ENCODE data around the gene SMAD4.

SMAD4 gene

DNA sequence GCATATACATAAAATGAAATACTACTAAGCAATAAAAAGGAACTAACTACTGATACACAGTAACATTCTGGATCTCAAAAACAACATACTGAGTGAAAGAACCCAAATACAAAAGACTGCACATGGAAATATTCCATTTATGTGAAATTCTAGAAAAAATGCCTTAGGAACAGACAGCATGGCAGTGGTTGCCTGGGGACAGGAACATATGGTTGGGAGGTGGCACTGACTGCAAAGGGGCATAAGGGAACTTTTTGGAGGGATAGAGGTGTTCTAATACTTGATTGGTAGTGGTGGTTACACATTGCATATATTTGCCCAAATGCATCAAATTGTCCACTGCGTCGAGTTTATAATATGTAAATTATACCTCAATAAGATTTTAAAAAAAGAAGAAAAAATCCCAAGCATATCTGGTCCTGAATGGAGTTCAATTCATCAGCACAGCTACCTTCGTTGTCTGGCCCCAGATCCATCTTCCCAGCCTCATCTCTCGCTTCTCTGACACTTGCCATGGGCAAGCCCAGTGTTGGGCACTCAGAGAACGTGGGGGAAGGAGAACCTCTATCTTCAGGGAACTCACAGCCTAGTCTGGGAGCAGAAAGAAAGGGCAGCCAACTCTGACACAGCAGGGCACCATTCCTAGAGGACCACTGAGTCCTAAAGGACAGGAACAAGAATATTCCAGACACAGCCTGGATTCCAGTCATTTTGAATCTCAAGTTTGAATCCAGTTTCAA lies 8.6 kb upstream of the SMAD4 start:
- no peak for DNase-seq (ENCODE audit: low spot score)

DNA sequence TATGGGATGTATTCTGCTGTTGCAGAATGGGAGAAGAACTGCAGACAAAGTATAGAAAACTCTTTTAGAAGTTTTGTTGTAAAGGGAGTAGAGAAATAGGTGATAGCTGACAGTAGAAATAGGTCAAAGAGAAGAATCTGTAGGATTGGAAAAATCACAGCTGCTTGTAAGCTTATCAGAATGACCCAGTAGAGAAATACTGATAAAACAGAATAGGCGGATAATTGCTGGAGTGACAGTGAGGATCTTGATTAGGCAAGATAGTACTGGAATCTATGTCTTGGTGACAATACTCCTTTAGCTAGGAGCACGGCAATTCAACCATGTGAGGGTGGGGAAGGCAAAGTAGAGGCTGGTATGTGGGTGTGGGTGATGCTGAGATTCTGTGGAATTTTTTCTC lies 4.5 kb upstream of the SMAD4 start:
- no peak for DNase-seq (ENCODE audit: low spot score)

DNA sequence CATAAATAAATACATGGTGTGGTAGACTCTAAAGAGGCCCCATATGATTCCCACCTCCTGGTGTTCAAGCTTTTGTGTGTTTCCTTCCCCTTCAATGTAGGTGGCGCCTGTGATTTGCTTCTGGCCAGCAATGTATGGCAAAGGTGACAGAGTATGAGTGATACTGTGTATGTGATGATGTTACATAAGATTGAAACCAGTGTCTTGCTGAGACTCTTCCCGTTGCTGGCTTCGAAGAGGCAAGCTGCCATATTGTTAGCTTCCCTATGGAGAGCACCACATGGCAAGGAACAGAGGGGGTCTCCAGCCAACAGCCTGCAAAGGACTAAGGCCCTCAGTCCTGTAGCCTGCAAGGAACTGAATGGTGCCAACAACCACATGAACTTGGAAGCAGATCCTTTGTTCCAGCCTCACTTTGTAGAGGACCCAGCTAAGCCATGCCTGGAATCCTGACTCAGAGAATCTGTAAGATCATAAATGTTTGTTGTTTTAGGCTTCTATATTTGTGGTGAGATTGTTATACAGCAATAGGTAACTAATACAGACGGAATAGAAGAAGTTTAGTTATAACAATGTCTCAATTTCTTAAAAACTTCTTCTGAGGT lies 1.7 kb upstream of the SMAD4 start:
- no peak for DNase-seq (ENCODE audit: low spot score)

DNA sequence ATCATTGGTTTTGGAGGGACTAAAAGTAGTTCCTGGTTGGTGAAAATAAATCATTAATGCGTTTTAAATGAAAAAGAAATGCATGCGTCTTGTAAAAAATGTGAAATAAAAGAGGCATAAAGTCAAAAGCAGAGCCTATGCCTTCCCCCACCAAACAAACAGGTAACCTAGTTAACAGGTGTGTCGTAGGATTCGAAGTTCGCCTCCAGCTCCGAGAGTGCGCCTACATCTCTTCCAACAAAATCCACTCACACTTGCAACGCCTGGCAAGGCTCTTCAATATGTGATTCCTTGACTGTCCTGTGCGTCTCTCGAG lies 677 bp upstream of the SMAD4 start:
- DNase-seq (ENCODE audit: low spot score) = no peak

DNA sequence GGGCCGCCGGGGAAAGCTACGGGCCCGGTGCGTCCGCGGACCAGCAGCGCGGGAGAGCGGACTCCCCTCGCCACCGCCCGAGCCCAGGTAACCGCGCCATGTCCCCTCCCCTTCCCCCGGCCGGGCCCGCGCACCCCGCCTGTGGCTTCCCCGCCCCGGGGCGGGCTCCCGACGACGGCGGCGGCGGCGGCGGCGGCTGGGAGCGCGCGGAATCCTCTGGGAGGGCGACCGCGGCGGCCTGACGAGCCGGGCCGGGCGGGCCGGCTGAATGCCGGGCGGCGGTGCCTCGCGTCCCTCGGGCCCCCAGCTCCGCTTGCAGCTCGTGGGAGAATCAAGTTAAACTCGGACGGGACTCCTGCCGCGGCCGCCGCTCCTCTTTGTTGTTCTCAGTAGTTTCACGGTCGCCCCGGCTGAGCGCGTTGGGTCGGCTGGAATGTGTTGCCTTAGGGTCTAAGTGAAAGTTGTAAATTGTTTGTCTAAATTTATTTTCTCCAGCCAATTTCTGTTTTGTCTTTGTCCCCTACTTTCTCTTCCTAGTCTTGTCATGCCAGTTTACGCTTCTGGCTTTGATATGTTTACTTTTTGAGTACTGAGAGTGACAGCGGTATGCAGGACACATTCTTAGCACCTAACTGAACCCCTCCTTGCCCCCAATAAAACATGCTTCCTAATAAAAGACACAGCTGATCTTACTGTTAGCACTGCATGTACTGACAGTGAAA lies 685 bp downstream of the SMAD4 start:
- peak; percentile 32 for DNase-seq (ENCODE audit: low spot score)

DNA sequence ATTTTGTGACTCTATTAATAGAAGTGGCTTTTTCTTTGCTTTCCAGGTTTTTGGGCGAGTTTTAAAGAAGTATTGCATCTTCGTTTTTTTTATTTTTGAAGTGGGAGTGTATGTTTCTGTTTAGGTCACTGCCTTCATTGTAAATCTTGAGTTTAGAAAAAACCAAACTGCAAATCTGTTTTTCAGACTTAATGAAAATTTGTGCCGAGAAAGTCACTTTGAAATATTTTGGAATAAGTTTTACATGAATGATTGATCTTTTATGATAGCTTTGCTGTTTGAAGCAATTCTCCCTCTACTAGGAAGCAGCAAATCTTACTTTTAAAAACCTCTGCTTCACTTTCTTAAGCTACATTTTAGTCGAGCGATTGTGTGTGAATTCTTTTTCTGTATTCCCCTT lies 2.2 kb downstream of the SMAD4 start:
- no peak for DNase-seq (ENCODE audit: low spot score)

DNA sequence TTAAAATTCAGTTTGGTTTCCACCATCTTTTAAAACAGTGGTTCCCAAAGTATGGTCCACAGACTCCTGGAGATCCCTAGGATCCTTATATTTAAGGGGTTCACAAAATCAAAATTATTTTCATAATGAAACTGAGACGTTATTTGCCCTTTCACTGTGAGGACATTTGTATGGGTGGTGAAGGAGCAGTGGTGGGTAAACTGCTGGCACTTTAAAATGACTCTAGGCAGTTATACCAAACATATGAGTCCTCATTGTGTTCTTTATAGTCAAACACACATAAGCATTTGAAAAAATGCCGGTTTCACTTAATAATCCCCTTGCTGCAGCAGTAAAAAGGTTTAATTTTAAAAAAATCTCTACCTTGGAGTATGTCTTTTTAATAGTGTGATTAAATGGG lies 7.2 kb downstream of the SMAD4 start:
- DNase-seq (ENCODE audit: low spot score) = no peak

DNA sequence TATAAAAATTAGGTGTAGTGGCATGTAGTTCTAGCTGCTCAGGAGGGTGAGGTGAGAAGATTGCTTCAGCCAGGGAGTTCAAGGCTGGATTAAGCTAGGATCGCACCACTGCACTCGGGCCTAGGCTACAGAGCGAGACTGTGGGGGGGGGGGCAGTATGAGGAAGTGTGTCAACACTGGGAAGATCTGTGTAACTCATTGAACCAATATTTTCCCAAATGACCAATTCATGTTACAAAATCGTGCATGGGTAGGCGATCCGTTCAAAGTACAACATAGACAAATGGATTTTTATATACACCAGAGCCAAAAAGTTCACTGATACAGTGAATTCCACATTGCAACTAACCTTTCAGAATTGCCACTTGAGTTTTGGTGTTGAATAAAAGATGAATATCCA lies 8.1 kb downstream of the SMAD4 start:
- DNase-seq (ENCODE audit: low spot score) = no peak

DNA sequence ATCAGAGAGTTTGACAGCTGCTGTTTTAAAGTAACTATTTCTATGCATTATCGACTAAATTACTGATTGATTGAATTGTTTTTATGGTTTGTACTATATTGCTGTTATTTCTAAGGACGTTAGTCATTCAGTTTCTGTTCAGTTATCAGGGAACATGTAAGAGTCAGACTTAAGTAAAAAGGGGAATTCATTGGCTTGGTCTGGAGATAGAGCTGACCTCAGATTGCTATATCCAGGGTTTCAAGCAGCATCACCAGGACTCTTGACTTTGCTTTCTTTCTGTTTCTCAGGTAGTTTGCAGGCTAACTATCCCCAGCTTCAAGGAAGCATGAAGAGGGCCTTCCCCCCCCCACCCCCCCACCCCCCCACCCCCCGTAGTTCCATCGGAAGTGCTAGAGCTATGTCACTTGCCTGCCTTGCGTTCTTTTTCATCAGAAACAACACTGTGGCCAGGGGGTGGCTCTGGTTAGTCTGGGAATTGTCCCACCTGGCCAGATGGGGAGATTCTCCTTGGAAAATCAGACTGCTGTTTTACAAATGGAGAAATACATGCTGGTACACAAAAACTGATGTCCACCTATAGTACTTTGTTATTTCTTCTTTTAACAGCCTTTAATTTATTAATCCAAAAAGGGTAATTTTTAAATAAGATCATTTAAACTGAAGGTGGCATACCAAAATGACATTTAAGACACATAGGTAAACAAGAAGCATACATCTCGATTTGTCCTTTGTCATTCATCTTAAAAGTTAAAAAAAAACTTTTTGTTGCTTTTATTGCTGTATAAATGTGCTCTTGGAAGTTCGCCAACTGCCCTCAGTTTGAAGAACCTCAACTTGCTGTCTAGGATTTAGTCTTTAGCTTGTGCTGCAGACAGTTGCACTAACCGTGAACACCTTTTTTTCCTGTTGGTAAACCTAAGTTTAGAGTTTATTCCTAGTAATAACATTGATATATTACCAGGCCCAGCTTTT lies 9.4 kb downstream of the SMAD4 start:
- DNase-seq (ENCODE audit: low spot score) = no peak

DNA sequence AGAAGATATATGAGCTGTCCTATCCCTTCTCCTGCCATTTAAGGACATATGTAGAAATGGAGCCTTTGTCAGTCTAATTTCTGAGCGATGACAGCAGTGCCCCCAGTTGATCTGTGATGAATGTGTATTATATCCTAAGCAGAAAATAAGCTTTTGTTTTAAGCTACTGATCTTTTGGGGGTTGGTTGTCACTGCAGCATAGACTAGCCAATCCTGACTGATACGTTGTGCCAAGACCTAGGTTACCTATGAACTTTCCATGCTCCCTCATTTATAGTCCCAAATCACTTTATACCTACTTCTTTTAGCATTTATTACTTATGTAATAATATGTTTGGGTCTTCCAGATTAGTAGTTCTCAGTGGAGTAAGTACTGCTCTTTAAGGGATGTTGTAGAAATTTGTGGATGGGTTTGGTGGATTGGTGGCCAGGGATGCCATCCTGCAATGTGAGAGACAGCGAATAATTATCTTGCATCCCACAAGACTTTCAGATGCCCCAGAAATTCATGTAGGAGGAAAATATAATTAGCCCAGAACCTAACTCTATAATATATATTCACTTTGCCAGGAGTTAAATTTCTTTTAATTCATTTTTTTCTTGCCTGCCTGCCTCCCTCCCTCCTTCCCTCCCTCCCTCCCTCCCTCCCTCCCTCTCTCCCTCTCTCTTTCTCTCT lies 11.8 kb downstream of the SMAD4 start:
- no peak for DNase-seq (ENCODE audit: low spot score)

DNA sequence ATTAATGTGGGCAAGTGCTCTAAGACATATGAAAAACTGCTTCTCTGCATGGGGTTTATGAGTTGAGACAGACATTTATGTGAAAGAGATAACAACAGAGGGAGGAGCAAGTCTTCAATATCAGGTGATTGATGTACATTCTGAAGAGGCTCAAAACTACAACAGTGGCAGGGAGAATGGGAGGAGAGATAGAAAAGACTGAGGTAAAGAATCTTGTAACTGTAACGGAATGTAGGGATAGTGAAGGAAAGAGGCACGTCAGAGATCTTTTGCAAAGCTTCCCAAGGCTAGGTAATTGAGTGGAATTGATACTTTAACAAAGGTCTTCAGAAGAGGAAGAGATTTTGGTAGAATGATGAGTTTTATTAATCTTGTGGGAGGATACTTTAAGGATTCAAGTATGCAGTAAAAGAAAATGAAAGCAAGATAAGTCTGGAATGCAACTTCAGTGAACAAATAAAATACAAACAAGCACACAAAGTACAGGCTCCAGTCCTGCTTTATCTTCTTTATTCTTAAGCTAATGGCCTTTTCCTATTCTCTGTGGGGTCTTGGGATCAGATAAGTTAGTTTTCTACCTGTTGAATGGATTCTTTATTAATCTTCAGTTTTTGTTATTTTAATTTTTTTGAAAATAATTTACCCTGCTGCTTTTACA lies 15.0 kb downstream of the SMAD4 start:
- DNase-seq (ENCODE audit: low spot score) = no peak

DNA sequence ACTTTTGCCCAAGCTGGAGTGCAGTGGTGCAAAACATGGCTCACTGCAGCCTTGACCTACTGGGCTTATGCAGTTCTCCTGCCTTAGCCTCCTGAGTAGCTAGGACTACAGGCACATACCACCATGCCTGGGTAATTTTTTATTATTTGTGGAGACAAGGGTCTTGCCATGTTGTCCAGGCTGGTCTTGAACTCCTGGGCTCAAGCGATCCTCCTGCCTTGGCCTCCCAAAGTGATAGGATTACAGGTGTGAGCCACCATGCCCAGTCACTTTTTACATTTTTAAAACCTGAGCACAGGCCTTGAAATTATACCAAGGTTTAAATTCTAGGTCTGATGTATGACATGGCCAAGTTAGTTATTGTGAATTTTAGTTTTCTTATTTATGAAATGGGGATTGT lies 18.2 kb downstream of the SMAD4 start:
- no peak for DNase-seq (ENCODE audit: low spot score)

DNA sequence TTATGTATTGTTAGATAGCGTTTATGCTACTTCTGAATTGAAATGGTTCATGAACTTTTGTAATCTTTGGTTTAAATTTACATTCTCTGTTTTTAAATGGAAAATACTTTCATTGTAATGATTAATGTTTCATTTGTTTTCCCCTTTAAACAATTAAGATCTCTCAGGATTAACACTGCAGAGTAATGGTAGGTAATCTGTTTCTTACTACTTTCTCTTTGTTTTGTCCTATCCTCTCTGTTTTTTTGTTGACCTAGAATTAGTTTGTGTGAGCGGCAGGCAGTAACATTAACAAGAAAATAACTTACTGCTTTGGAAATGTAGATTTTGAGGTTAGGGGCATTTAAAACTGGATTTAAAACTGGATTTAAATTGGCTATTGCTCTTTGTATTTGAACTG lies 19.1 kb downstream of the SMAD4 start:
- no peak for DNase-seq (ENCODE audit: low spot score)

DNA sequence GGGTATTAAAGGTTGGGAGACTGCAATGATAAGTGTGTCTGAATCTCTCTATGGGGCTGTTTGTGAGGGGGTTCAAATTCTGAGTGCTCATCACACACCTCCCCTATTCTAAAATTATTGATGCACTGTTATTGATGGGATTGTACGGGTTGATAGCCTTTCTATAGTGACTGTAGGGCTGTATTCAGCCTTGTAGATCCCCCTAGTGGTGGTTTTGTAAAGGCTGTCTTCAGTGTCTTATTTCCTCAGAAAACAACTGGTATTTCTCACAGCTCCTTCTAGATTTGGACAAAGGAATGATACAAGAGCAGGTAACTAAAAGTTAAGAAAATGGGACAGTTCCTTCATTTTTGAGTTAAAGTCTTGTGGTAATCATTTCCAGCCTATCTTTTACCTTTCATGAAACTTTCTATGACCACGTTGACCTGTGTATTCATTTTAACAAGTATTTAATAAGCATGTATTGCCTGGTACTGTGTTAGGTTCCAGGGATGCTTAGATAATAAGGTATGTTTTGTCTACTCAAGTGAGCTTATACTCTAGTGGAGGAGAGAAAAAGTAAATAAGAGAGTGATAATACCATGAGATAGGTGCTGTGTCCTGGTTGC lies 21.2 kb downstream of the SMAD4 start:
- peak; percentile 62 for DNase-seq (ENCODE audit: low spot score)

DNA sequence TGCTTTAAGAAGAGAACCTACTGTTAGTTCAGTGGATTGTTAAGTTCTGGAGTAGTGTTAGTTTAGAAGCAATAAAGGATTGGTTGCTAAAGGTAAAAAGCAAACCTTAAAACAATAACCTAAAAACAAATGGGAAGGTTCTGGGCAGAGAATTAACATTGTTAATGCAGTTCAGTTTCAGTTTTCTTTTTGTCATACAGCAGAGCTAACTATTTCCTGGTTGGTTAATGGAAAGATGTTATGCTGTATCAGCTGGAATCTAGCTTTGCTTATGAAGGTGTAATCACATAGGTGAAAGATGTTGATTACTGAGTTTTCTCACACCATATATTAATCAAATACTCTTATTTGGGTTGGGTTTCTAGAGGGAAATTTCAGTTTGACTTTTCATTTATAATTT lies 23.8 kb downstream of the SMAD4 start:
- DNase-seq (ENCODE audit: low spot score) = no peak

DNA sequence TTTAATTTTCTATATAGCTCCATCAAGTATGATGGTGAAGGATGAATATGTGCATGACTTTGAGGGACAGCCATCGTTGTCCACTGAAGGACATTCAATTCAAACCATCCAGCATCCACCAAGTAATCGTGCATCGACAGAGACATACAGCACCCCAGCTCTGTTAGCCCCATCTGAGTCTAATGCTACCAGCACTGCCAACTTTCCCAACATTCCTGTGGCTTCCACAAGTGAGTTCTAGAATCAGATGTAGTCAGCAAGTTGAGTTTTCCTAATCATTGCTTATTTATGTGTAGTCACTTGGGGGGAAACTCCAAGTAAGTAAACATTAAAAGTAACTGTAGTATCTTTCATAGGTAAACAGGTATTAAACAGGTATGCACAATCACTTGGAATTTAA lies 24.8 kb downstream of the SMAD4 start:
- DNase-seq (ENCODE audit: low spot score) = no peak

DNA sequence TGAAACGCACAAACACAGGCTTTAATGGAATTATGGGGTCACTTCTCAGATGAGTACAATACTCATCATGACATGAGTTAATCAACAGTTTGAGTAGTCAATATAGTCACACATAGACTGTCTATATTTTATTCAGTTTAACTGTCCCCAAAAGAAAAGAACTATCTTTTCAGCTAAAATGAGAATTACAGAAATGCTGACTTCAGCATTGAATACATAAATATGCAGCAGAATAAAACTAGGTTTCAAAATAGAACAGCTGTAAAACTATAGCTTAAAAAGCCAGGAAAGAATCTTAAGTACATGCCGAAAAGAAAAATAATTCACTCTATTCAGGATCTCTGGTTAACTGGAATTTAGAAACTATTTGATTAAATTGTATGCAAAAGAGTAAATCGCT lies 30.0 kb downstream of the SMAD4 start:
- no peak for DNase-seq (ENCODE audit: low spot score)

DNA sequence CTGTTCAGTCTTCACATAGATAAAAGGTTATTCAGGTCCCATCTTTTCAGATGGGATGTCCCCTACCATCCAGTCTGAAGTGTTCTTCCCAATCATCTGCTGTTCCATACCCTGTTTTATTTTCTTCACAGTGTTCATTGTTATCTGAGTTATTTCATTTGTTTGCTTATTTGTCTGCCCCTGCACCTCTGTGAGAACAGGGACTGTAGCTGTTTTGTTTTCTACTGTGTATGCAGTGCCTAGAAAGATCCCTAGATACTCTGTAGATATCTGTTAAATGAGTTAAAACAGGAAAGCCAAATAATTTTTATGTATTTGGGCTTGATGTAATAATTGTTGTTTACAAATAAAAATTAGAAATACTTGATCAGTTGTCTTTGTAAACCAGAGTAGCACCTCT lies 34.2 kb downstream of the SMAD4 start:
- DNase-seq (ENCODE audit: low spot score) = no peak

DNA sequence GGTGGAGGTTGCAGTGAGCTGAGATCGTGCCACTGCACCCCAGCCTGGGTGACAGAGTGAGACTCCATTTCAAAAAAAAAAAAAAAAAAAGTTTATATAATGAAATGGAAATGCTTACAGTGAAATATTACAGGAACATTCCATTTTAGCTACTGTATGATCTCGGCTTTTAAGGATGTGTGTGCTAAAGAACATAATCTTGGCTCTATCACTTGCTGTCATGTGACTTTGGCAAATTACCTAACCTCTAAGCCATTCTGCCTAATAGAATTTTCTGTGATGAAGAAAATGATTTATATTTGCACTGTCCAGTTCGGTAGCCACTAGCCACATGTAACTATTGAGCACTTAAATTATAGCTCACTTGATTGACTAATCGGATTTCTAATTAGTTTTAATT lies 36.3 kb downstream of the SMAD4 start:
- DNase-seq (ENCODE audit: low spot score) = no peak

DNA sequence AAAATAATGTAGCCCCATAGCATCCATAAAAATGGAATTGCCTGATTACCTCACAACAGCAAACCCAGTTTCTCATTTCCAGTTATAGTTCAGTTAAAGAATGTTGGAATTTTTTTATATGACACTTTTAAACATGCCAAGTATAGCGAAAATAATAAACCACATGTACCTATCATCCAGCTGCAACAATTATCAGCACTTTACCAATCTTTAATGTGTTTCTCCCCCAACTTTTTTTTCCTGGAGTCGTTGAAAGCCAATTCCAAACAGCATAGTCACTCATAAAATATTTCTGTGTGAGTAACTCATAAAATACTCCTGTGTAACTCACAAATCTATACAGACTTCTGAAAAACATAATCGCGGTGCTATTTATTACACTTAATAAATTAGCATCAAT lies 38.1 kb downstream of the SMAD4 start:
- no peak for DNase-seq (ENCODE audit: low spot score)

DNA sequence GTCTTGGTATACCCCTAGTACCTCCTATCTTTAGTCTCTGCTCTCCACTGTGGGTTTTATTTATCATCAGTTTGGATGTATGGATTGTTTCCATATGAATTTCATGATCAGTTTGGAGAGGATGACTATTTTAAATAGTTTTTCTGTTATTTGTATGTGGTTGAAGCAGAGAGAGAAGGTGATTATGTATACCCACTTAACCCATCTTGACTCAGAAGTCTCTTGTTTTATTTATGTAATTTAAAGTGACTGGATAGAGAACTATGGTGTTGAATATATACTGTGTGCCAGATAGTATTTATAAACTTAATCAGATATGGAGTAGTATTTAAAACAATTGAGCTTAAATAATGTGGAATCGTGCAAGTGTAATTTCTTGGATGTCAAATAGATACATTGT lies 39.9 kb downstream of the SMAD4 start:
- DNase-seq (ENCODE audit: low spot score) = no peak
